HCT116 (cell line): ENCODE measurements around the gene SPAM1. TPM values are rescaled to one million over a fixed set of nuclear protein-coding genes. Genes with fewer than 3 reads are reported as not detected.

ENCODE experiments used
- ATAC-seq: fragments of 200-7000 bp; cut with Tn5 transposase; 2 replicates; pipeline ENCODE4 v1.9.1; 2020; ENCODE audit warnings: mild to moderate bottlenecking, moderate library complexity
- BruUV-seq: library from RNA; stranded (reverse); fragments of 400-500 nt; replicated peaks from 2 replicates; lab custom pipeline; 2021; lab: Mats Ljungman, UMichigan
- CTCF ChIA-PET: fragments of 300-600 bp; sonication (Branson Sonifier 250); formaldehyde crosslinking; loops from one replicate; lab custom pipeline; 2021; ENCODE audit warnings: antibody characterized with exemption; lab: Charles Lee
- POLR2A ChIA-PET: fragments of 300-600, 350-600 bp; sonication (Branson Sonifier 250); formaldehyde crosslinking; loops from one replicate; lab custom pipeline; 2021; ENCODE audit warnings: antibody characterized with exemption; lab: Charles Lee
- RAD21 ChIA-PET, 2 experiments: fragments of 300-600 bp; sonication (Branson Sonifier 250); formaldehyde crosslinking; loops; one replicate each; lab custom pipeline; 2023; ENCODE audit warnings: low total read pairs in 2 of 2; ENCODE audit not compliant: uncharacterized antibody in 2 of 2, unreplicated experiment in 2 of 2, low non-redundant PET in 1 of 2; lab: Charles Lee
- DNase-seq: peaks from one replicate; pipeline ENCODE4 v3.0.0-alpha.2; 2010; ENCODE audit warnings: low read depth, low spot score
- H2AFZ ChIP-seq: fragments of 200-600 bp; shearing (Covaris generic), sonication (generic); 2 replicates; pipeline ENCODE4 v1.6.1; 2017; ENCODE audit warnings: low read depth, mixed run types, mixed read lengths, antibody characterized with exemption, low read length; ENCODE audit not compliant: poor library complexity, severe bottlenecking
- H3K27ac ChIP-seq: 2 replicates; pipeline ENCODE4 v1.5.1; 2012; ENCODE audit warnings: low read depth, low read length
- H3K27me3 ChIP-seq: fragments of 200-600 bp; sonication (generic); 2 replicates; pipeline ENCODE4 v1.6.1; 2016; ENCODE audit warnings: mixed run types, low read length, mixed read lengths; ENCODE audit not compliant: insufficient read depth
- H3K36me3 ChIP-seq, 2 experiments: fragments of 200-500 bp in 1 of 2; fragments of 200-600 bp in 1 of 2; sonication (Bioruptor generic) in 1 of 2; sonication (generic) in 1 of 2; 2 replicates each; pipeline versions ENCODE4 v1.5.1 to v1.6.1; 2014 to 2016; ENCODE audit warnings: low read length in 2 of 2, inconsistent platforms in 1 of 2, mixed read lengths in 1 of 2, mixed run types in 1 of 2; ENCODE audit not compliant: insufficient read depth in 2 of 2, control insufficient read depth in 1 of 2
- H3K4me1 ChIP-seq, 2 experiments: fragments of 200-600 bp in 1 of 2; sonication (generic) in 1 of 2; 2 replicates each; pipeline versions ENCODE4 v1.5.1 to v1.6.1; 2012 to 2017; ENCODE audit warnings: low read length in 2 of 2, inconsistent platforms in 1 of 2, mild to moderate bottlenecking in 1 of 2, mixed read lengths in 1 of 2, mixed run types in 1 of 2, moderate library complexity in 1 of 2; ENCODE audit not compliant: insufficient read depth in 2 of 2, control insufficient read depth in 1 of 2
- H3K4me2 ChIP-seq: fragments of 200-600 bp; sonication (generic); 2 replicates; pipeline ENCODE4 v1.6.1; 2017; ENCODE audit warnings: mixed run types, low read length, mixed read lengths
- H3K4me3 ChIP-seq, 2 experiments: fragments of 200-600 bp in 1 of 2; sonication (generic) in 1 of 2; replicated peaks in 1 of 2; 2 replicates each; pipeline ENCODE4 v1.5.1; 2011 to 2016; ENCODE audit warnings: low read length in 2 of 2, control low read depth in 1 of 2, low read depth in 1 of 2, mild to moderate bottlenecking in 1 of 2, mixed read lengths in 1 of 2, mixed run types in 1 of 2
- H3K79me2 ChIP-seq: fragments of 200-600 bp; sonication (generic); 2 replicates; pipeline ENCODE4 v1.6.1; 2017; ENCODE audit warnings: mild to moderate bottlenecking, mixed run types, low read length, moderate library complexity, mixed read lengths; ENCODE audit not compliant: insufficient read depth
- H3K9ac ChIP-seq: fragments of 200-600 bp; sonication (generic); 2 replicates; pipeline ENCODE4 v1.6.1; 2016; ENCODE audit warnings: low read length, mixed read lengths
- H3K9me2 ChIP-seq: fragments of 200-600 bp; sonication (generic), shearing (Covaris generic); 2 replicates; pipeline ENCODE4 v1.6.1; 2017; ENCODE audit warnings: mixed run types, mild to moderate bottlenecking, moderate library complexity; ENCODE audit not compliant: insufficient read depth
- H3K9me3 ChIP-seq, 2 experiments: fragments of 200-500 bp in 1 of 2; fragments of 200-600 bp in 1 of 2; sonication (Bioruptor generic) in 1 of 2; sonication (generic) in 1 of 2; 2 replicates each; pipeline ENCODE4 v1.6.1; 2014 to 2017; ENCODE audit warnings: low read length in 2 of 2, mixed read lengths in 2 of 2, inconsistent platforms in 1 of 2, low read depth in 1 of 2, mild to moderate bottlenecking in 1 of 2, mixed run types in 1 of 2, moderate library complexity in 1 of 2; ENCODE audit not compliant: control insufficient read depth in 1 of 2, insufficient read depth in 1 of 2
- H4K20me1 ChIP-seq: fragments of 200-600 bp; sonication (generic), shearing (Covaris generic); 2 replicates; pipeline ENCODE4 v1.6.1; 2017; ENCODE audit warnings: mixed run types, mild to moderate bottlenecking, moderate library complexity; ENCODE audit not compliant: insufficient read depth
- CBX3 ChIP-seq: IDR thresholded peaks from 2 replicates; pipeline ENCODE4 v1.6.1; 2012; ENCODE audit warnings: low read depth
- EGR1 ChIP-seq: IDR thresholded peaks from 2 replicates; pipeline ENCODE4 v1.6.1; 2012; ENCODE audit warnings: low read depth
- EZH2phosphoT487 ChIP-seq: fragments of 200-600 bp; IDR thresholded peaks from 2 replicates; pipeline ENCODE4 v1.6.1; 2018; ENCODE audit warnings: antibody characterized with exemption, borderline replicate concordance
- POLR2AphosphoS5 ChIP-seq: IDR thresholded peaks from 2 replicates; pipeline ENCODE4 v1.6.1; 2011; ENCODE audit warnings: mild to moderate bottlenecking, low read depth, low read length, moderate library complexity
- SP1 ChIP-seq: IDR thresholded peaks from 2 replicates; pipeline ENCODE4 v1.6.1; 2012; ENCODE audit warnings: low read depth
- TCF7L2 ChIP-seq: IDR thresholded peaks from 2 replicates; pipeline ENCODE4 v1.7.0; 2011; ENCODE audit warnings: borderline replicate concordance, inconsistent platforms; ENCODE audit not compliant: insufficient read depth, insufficient read length; ENCODE audit errors: extremely low read depth
- intact Hi-C: fragments of 100-400 bp; cut with micrococcal nuclease; formaldehyde crosslinking; loops from 2 replicates; pipeline ENCODE4 v1.10.0; 2022
- total RNA-seq: library from RNA; stranded (reverse); gene quantifications from one replicate; pipeline ENCODE4 v1.2.1, GENCODE V29; 2021; ENCODE audit not compliant: unreplicated experiment
- TF ChIP-seq, protein P1 (sequence below): IDR thresholded peaks from 2 replicates; pipeline ENCODE4 v1.6.1; 2012; ENCODE audit warnings: low read depth

SPAM1 gene
- total RNA-seq, 1 experiment from 2014 or later, result not detected

DNA sequence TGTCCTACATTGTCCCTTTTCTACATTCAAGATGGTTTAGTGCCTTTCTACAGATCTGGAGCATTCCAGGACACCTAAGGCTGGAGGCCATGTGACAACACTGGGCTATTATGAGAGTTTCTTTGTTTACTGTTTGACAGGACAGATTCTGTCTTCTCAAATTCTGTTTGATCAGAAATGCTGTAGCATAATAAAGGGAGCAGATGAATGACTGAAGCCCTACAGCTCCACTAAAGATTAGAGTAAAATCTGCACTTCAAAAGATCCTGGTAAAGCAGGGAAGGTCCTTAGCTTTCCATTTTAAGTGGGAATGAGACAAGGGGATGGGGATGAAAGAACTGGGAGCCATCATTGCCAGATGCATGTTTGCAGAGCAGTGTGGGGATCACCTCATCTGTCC is 69.4 kb downstream of the SPAM1 start:
- H3K9me2 ChIP-seq, result no peaks in the 10 kb centered on the region
- POLR2A ChIA-PET, result no interaction called here
- no peak overlapping the region for H3K27ac ChIP-seq
- no peaks in the 10 kb centered on the region for H3K27me3 ChIP-seq
- H3K9ac ChIP-seq, result no peak overlapping the region
- H3K36me3 ChIP-seq, result no peaks in the 10 kb centered on the region
- no peak overlapping the region for H3K4me2 ChIP-seq
- H3K79me2 ChIP-seq, result no peaks in the 10 kb centered on the region
- no TSS peak for BruUV-seq
- DNase-seq, result no peak
- H4K20me1 ChIP-seq, result no peaks in the 10 kb centered on the region
- H3K9me3 ChIP-seq, result no peaks in the 10 kb centered on the region
- no peak overlapping the region for H2AFZ ChIP-seq
- RAD21 ChIA-PET, result no interaction called here
- TF ChIP-seq CBX3, result no peak
- TF ChIP-seq EGR1, result no peak
- TF ChIP-seq SP1, result no peak
- TF ChIP-seq EZH2phosphoT487, result no peak
- TF ChIP-seq TCF7L2, result no peak
- TF ChIP-seq POLR2AphosphoS5, result no peak
- TF ChIP-seq, protein P1, sequence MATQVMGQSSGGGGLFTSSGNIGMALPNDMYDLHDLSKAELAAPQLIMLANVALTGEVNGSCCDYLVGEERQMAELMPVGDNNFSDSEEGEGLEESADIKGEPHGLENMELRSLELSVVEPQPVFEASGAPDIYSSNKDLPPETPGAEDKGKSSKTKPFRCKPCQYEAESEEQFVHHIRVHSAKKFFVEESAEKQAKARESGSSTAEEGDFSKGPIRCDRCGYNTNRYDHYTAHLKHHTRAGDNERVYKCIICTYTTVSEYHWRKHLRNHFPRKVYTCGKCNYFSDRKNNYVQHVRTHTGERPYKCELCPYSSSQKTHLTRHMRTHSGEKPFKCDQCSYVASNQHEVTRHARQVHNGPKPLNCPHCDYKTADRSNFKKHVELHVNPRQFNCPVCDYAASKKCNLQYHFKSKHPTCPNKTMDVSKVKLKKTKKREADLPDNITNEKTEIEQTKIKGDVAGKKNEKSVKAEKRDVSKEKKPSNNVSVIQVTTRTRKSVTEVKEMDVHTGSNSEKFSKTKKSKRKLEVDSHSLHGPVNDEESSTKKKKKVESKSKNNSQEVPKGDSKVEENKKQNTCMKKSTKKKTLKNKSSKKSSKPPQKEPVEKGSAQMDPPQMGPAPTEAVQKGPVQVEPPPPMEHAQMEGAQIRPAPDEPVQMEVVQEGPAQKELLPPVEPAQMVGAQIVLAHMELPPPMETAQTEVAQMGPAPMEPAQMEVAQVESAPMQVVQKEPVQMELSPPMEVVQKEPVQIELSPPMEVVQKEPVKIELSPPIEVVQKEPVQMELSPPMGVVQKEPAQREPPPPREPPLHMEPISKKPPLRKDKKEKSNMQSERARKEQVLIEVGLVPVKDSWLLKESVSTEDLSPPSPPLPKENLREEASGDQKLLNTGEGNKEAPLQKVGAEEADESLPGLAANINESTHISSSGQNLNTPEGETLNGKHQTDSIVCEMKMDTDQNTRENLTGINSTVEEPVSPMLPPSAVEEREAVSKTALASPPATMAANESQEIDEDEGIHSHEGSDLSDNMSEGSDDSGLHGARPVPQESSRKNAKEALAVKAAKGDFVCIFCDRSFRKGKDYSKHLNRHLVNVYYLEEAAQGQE, result no peak
- TF ChIP-seq, all 23 proteins: peak for 0
- no peak for ATAC-seq
- H3K4me1 ChIP-seq, result no peaks in the 10 kb centered on the region
- intact Hi-C loops, result no loop called here
- H3K4me3 ChIP-seq, result no peak overlapping the region
- CTCF ChIA-PET, result no interaction called here
